GM18511 (cell line): ENCODE data around the gene IL20RA.
"Not testable (repeated sequence)": the region's sequence is repeated elsewhere in the genome, so short reads cannot be mapped to it uniquely, and the experiment has no call there.

Source experiments
- ATAC-seq: cut with Tn5 transposase; IDR thresholded peaks from one replicate; pipeline ENCODE4 v1.9.1; 2021; ENCODE audit warnings: mild to moderate bottlenecking, moderate library complexity; ENCODE audit not compliant: unreplicated experiment

The IL20RA gene, protein sequence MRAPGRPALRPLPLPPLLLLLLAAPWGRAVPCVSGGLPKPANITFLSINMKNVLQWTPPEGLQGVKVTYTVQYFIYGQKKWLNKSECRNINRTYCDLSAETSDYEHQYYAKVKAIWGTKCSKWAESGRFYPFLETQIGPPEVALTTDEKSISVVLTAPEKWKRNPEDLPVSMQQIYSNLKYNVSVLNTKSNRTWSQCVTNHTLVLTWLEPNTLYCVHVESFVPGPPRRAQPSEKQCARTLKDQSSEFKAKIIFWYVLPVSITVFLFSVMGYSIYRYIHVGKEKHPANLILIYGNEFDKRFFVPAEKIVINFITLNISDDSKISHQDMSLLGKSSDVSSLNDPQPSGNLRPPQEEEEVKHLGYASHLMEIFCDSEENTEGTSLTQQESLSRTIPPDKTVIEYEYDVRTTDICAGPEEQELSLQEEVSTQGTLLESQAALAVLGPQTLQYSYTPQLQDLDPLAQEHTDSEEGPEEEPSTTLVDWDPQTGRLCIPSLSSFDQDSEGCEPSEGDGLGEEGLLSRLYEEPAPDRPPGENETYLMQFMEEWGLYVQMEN

DNA sequence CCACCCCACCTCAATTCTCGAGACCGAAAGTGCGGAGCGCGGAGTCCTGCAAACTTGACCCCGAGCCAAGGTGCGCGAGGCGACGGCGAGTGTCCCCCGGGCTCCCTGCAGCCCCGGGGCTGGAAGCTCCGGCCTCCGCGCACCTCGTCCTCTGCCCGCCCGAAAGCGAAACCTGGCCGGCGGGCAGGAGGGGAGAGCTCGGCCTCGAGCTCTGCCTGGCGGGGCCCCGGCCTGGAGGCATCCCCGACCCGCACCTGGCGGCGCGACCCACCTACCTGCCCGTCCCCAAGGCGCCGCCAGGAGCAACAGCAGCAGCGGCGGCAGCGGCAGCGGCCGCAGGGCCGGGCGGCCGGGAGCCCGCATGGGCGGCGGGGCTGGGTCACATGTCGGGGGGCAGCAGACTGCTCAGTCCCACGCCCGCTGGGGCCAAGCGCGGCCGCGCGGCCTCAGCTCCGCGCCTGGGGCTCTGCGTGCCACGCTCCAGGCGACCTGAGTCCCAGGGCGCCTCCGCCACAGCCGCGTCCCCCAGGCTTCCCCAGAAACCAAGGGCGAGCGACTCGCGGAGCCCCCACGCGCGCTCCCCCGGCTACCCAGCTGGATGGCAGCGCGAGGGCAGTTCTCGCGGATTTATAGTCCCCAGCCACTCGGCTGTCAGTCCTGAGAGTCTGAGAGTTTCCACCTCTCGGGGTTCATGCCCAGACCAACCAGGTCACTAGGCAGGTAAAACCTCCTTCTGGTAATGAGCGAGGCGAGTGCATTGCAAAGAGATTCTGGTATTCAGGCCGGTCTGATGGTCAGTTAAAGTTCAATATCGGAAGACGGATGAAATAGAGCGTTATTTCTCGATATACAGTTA, at the start of gene IL20RA:
TSS of gene IL20RA (minus strand) at position 600 of the 856 bp plus-strand sequence. CDS start at position 363, 237 bp downstream.
- peak; percentile 58 for ATAC-seq

DNA sequence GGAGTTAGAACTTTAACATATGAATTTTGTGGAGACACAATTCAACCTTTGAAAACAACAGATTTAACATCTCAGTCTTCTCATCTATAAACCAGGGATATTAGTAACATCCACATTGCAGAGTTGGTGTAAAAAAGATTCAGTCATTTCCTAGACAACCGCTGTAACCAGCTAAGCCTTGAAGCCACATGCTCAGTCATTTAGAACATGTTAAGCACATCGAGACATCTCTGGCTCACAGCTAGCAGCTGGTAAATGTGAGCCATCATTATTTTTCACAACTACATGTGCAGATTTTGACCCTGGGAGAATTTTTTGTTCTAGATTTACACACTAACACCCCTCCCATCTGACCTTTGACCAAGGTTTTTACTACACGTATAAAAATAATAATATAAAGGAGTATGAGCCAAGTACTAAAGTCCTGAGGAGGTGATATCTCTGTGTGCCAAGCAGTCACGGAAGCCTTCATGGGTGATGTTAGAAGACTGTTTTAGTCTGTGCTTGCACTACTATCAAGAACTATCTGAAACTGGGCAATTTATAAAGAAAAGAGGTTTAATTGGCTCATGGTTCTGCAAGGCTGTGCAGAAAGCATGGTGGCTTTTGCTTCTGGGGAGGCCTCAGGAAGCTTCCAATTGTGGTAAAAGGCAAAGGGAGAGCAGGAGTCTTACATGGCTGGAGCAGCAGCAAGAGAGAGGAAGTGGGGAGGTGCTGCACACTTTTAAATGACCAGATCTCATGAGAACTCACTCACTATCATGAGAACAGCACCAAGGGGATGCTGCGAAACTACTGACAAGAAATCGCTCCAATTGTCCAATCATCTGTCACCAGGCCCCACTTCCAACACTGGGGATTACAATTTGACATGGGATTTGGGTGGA, 48.7 kb upstream of the IL20RA start:
- no peak for ATAC-seq

DNA sequence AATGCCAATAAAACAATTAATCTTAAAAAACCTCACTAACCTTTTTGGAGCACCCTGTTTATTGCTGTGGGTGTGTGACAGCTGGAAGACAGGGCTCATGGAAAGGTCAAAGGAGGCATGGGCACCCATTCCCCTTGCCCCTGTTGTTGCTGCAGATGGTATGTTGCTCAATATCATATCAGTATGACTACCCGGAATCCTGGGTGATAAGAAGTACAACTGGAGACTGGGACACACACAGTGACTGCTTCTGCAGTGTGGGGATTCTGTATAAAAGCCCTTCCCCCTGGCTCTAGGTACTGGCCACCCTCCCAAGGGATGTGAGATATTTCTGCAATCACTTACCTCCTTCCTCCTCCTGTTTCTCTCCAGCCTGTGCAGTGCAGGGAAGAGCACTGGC, 47.3 kb upstream of the IL20RA start:
- no peak for ATAC-seq

DNA sequence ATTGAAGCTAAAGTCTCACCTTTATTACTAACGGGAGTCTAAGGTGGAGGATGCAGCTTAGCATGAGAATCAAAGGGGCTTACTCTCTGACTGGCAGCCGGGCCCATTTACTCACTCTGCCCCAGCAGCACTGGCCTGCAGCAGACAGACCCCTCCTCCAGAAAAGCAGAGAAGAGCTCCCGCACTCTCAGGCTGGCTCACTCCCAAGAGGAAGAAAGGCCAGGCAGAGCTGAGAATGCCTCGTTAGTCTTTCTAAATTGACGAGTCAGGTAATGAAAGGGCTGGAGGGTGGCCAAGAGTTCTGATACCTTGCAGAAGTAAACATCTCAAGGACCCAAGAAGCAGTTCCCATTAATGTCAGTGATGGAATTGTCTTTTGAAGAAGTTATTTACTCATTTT, 44.5 kb upstream of the IL20RA start:
- no peak for ATAC-seq

DNA sequence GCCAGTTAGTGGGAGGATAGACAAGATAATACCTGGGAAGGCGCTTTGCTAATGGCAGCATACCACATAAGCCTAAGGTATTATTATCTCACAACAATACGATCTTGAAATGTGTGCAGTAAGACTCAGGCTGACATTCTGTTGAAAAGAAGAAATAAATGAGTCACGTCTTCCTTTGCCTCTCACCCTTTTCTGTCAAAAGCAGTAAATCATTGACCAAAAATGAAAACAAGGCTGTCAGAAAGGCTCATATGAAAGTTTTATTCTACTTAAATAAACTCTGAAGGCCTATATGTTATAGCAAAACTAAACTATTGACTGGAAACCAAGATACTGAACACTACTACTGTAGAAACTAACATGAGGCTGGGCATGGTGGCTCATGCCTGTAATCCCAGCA, 43.1 kb upstream of the IL20RA start:
- peak; percentile 76 for ATAC-seq

DNA sequence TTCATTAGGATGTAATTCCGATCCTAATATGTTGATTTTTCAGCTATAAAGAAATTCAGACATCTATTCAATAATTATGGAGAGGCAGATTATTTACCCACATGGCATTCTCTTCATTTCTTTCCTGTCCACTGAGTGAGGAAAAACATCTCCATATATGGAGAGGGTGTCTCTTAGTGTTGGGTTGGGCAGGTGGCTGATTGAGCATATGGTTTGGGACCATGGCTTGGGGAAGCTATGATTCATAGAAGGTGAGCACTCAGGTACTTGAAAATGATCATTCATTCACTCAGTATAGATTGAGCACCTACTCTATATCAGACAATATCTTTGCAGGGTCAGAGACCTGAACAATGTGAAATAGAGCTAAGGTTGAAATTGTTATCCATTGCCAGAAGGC, 41.3 kb upstream of the IL20RA start:
- no peak for ATAC-seq

DNA sequence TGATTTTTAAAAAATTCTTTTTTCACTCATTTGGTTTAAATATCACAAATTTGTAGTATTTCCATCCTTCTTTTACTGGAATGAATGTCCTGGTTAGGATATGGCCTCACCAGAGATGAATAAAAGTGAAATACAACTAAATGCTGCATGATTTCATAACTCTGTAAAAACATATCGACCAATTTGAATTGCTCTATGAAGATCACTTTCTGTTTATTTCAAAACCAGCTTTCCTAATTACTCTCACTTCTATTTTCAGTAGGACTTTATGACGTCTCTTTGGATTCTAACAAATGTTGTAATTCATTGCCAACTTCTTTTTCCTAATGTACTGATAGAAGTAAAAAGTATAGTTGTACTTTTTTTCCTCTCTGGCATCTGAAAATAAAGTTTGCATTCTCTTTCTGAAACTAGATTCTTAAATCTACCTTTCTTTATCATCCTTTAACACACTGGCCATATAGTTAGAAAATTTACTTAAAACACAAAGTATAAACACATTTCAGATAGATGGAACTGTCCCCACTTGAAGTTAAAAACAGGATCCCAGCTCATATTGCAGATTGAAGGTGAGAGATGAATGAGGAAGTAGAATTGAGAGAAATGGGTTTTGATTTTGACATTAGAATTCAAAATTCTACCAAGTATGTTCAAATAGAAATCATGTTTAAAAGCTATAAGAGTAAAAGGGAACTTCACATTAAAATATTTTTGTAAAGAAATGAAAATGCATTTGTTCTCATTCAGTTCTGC, 40.3 kb upstream of the IL20RA start:
- no peak for ATAC-seq

DNA sequence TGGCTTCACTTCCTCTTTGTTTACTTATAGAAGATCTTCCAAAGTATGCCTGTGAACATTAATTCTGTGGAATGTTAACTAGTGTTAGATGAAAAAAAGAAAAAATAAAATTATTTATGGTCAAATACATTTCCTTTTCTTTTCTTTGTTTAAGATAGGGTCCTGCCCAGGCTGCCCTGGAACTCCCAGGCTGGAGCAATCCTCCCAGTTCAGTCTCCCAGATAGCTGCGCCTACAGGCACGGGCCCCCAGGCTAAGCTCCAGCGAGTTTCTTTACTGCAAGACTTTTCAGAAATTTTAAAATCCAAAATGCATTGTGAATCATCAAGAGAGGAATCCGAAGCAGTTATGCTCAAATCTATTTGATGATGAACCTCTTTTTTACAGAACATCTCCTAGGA, 39.3 kb upstream of the IL20RA start:
- ATAC-seq = no peak

DNA sequence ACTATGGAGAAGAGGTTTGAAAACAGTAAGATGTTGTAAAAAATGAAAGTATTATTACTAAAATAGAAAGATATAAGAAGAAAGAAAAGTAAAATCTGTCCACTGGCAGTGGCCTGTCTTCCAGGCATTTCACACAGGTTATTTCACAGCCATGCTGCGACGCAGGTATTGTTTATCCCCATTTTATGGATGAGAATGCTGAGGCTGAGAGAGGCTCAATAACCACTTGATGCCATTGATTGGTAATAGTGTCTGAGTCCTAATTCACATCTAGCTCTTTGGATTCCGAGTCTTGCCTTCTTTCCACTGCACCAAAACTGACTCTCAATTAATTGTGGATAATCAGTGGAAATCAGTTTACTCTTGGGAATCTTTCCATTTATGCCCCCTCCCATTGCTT, 37.2 kb upstream of the IL20RA start:
- no peak for ATAC-seq

DNA sequence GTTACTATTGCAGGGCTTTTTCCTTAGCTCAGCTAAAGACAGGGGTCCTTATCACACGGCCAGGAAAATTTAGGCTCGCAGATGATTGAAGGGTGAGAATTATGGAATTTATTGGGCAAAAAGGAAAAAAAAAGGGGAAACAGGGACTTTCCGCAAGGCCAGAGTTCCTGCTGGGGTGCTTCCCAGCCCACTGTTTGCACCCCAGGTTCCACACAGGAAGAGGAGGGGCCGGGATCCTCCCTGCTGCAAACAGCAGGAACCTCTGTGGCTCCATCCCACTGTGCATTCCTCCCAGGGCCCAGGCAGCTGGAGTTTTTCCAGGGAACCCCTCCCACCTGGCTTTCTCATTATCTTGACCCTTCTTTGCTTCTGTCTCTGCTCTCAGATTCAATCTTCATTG, 35.9 kb upstream of the IL20RA start:
- ATAC-seq = no peak

DNA sequence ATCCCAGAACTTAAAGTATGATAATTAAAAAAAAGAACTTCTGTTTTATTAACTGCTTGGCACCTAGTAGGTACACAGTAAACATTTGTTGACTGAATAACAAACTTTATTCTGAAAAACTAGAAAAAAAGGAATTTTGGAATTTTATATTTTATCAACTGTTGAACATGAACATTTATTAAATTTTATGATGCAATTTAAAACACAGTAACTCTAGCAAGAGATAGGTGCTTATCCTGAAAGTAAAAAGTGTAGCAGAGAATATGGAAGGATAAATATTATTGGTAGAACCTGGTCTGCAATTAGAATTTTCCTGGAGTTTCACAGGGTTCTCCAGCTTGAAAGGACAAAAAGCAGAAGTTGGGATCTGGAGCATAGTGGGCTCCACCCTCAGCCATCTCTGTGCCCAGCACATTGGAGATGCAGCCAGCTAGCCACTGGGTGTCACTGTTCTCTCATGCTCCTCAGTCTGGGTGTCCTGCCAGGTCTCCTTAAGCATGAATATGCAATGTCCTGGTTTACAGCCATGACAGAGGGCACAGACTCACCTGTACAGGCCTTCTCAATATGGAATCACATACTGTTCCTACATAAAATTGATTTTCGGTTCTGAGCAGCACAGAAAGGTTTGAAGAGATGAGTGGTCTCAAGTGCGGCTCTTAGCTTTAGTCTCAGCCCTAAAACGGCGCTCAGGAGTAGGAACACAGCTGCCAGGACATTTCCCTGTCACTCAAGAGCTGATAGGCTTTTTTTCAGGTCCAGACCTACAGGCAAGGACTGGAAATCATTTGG, 31.7 kb upstream of the IL20RA start:
- peak; percentile 100 for ATAC-seq

DNA sequence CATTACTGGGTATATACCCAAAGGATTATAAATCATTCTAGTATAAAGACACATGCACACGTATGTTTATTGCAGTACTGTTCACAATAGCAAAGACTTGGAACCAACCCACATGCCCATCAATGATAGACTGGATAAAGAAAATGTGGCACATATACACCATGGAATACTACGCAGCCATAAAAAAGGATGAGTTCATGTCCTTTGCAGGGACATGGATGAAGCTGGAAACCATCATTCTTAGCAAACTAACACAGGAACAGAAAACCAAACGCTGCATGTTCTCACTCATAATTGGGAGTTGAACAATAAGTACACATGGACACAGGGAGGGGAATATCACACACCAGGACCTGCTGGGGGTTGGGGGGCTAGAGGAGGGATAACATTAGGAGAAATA, 31.0 kb upstream of the IL20RA start:
- not testable (repeated sequence) for ATAC-seq

DNA sequence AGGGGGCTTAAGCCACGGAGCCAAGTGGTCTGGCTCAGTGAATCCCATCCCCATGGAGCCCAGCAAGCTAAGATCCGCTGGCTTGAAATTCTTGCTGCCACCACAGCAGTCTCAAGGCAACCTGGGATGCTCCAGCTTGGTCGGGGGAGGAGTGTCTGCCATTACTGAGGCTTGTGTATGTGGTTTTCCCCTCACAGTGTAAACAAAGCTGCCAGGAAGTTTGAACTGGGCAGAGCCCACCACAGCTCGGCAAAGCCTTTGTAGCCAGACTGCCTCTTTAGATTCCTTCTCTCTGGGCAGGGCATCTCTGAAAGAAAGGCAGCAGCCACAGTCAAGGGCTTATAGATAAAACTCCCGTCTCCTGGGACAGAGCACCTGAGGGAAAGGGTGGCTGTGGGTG, 25.5 kb upstream of the IL20RA start:
- ATAC-seq = no peak

DNA sequence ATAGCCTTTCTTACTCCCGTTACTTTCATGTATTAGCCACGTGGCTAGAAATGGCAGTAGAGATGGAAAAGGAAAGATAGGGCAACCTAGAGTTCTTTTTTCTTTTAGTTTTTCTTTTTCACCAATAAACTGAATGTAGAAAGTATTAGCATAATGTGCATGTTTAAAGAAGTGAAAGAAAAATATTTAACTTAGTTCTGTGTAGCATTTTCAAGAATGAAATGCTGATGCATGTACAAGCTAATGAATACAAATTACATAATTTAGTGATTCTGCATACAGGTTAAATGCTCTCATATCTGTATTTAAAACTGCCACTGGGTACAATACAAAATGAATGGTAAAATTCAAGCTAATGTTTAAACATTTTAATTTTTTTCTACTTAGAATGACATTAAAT, 22.6 kb upstream of the IL20RA start:
- no peak for ATAC-seq

DNA sequence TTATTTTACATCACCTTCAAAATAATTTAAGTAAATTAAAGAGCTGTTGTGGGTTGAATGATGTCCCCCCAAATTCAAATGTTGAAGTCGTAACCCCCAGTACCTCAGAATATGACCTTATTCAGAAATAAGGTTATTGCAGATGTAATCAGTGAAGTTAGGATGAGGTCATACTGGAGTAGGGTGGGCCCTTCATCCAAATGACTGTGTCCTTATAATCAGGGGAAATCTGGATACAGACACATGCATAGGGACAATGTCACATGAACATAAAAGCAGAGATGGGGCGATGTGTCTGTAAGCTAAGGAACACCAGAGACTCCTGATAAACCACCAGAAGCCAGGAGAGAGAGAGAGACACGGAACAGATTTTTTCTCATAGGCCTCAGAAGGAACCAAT, 13.3 kb upstream of the IL20RA start:
- no peak for ATAC-seq

DNA sequence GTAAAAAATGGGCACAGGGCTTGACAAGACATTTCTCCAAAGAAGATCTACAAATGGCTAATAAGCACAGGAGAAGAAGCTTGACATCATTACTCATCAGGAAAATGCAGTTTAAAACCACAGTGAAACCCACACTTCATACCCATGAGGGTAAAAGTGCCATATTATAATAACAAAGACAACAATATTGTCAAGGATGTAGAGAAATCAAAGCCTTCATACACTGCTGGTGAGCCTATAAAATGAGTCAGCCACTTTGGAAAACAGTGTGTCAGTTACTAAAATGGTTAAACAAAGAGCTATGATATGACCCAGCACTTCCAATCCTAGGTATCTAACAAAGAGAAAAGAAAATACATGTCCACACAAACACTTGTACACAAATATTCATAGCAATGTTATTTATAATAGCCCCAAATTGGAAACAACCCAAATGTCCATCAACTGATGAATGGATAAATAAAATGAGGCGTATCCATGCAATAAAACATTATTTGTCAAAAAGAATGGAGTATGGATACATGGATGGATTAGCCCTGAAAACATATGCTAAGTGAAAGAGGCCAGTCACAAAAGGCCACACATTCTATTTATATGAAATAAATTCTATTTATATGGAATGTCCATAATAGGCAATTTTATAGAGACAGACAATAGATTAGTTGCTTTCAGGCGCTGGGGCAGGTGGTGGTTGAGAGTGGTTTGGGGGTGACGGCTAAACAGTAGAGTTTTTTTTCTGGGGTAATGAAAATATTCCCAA, 11.5 kb upstream of the IL20RA start:
- no peak for ATAC-seq

DNA sequence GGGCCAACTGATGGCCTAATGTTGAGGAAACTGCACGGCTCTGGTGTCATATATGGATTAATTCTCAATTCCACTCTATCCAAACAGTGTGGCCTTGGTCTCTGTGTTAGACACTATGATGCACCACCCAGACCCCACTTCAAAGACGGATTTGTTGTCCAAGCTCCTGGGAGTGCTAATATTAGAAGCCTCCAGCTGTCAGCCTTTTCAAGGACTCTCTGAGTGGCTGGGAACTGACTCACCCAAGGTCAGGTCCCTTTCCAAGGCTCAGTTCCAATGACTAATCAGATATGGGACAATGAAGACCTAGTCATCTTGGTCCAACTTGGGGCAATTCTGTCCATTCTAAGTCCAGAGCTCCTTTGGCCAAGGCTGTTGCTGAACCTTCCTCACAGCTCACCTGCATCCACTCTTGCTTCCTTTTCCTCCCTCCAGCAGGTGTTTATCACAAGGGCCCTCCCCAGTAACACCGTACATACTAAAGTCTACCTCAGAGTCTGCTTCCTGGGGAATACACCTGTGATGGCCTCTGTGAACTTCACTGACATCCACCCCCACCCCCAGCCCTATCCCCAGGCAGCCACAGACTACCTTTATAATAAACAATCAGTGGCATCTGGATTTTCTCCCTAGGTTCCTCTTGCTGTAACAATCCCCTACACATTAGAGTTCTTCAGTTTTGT, 7.2 kb upstream of the IL20RA start:
- no peak for ATAC-seq

DNA sequence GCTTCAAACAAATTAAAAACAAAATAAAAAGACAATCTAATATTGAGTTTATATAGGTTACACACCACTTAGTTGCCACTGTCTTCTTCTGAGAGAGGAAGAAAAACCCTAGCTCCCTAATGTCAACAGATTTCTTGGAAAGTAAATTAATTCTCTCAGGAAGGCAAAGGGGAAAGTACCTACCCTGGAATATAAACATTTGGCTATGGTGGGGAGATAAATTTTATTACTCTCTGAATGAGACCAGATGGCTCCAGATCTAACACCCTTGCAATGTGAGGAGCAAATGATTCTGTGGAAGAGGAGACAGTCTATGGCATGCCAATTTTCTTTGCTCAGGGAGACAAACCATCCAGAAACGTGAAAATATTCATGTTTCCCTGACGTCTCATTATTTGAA, 4.3 kb upstream of the IL20RA start:
- no peak for ATAC-seq
